Hepatocyte (in vitro differentiated cells): ENCODE results near the gene HBA1. TPM values are rescaled to one million over a fixed set of nuclear protein-coding genes. Genes with fewer than 3 reads are reported as not detected.
A peak's percentile ranks its signal among the peaks of the same experiment; 100 is the strongest.

Source experiments
- DNase-seq: peaks from one replicate; pipeline ENCODE4 v3.0.0-alpha.2; 2016; ENCODE audit warnings: low spot score
- H2AFZ ChIP-seq: fragments of 200-600 bp; sonication (generic); 2 replicates; pipeline ENCODE4 v1.6.0; 2016; ENCODE audit warnings: antibody characterized with exemption, mild to moderate bottlenecking
- H3K27ac ChIP-seq: fragments of 200-600 bp; sonication (generic); 2 replicates; pipeline ENCODE4 v1.5.1; 2016; ENCODE audit warnings: mild to moderate bottlenecking
- H3K27me3 ChIP-seq: fragments of 200-600 bp; sonication (generic); 2 replicates; pipeline ENCODE4 v1.6.1; 2016
- H3K36me3 ChIP-seq: fragments of 200-600 bp; sonication (generic); replicated peaks from 2 replicates; pipeline ENCODE4 v1.5.1; 2016; ENCODE audit warnings: low read depth; ENCODE audit not compliant: insufficient read depth
- H3K4me1 ChIP-seq: fragments of 200-600 bp; sonication (generic); 2 replicates; pipeline ENCODE4 v1.5.1; 2016; ENCODE audit warnings: mild to moderate bottlenecking, moderate library complexity; ENCODE audit not compliant: insufficient read depth
- H3K4me2 ChIP-seq: fragments of 200-600 bp; sonication (generic); 2 replicates; pipeline ENCODE4 v1.6.0; 2016
- H3K4me3 ChIP-seq: fragments of 200-600 bp; sonication (generic); 2 replicates; pipeline ENCODE4 v1.5.1; 2016; ENCODE audit warnings: mild to moderate bottlenecking
- H3K79me2 ChIP-seq: fragments of 200-600 bp; sonication (generic); 2 replicates; pipeline ENCODE4 v1.6.0; 2017; ENCODE audit warnings: mild to moderate bottlenecking
- H3K9me2 ChIP-seq: fragments of 200-600 bp; sonication (generic); replicated peaks from 2 replicates; pipeline ENCODE4 v1.6.0; 2017; ENCODE audit warnings: mild to moderate bottlenecking; ENCODE audit not compliant: insufficient read depth
- H3K9me3 ChIP-seq: fragments of 200-600 bp; sonication (generic); 2 replicates; pipeline ENCODE4 v1.5.1; 2016; ENCODE audit warnings: low read depth, mild to moderate bottlenecking
- H4K20me1 ChIP-seq: fragments of 200-600 bp; sonication (generic); 2 replicates; pipeline ENCODE4 v1.6.0; 2016; ENCODE audit warnings: mild to moderate bottlenecking; ENCODE audit not compliant: insufficient read depth, poor library complexity, severe bottlenecking
- EZH2 ChIP-seq: fragments of 200-600 bp; sonication (generic); IDR thresholded peaks from 2 replicates; pipeline ENCODE4 v1.6.1; 2016; ENCODE audit warnings: antibody characterized with exemption, mild to moderate bottlenecking, borderline replicate concordance
- EZH2phosphoT487 ChIP-seq: fragments of 200-600 bp; sonication (generic); IDR thresholded peaks from one replicate; pipeline ENCODE4 v1.6.1; 2018; ENCODE audit warnings: antibody characterized with exemption, mild to moderate bottlenecking, low read depth, moderate library complexity; ENCODE audit not compliant: unreplicated experiment, severe bottlenecking
- WGBS: methylation state at CpG from one replicate; pipeline ENCODE4 v1.1.6; 2016; ENCODE audit warnings: low lambda C conversion rate; ENCODE audit errors: missing lambda C conversion rate; 5-methylcytosine and 5-hydroxymethylcytosine counted together
- polyA plus RNA-seq: library from polyadenylated mRNA; unstranded; fragments of >200 nt; fragmentation: Nextera tagmentation; extraction: Ambion mirVana; gene quantifications from 2 replicates; pipeline ENCODE4 v1.2.1, GENCODE V29; 2016
- total RNA-seq: library from RNA; depleted of rRNA; stranded (reverse); fragments of >200 nt; gene quantifications from 2 replicates; pipeline ENCODE4 v1.2.3, GENCODE V29; 2014
- TF ChIP-seq, protein P1 (sequence below): fragments of 200-600 bp; sonication (generic); IDR thresholded peaks from 2 replicates; pipeline ENCODE4 v1.5.1; 2016; ENCODE audit warnings: antibody characterized with exemption, mild to moderate bottlenecking; ENCODE audit not compliant: poor library complexity

Gene HBA1
- total and polyA plus RNA-seq, 2 experiments from 2014 or later: not detected

DNA sequence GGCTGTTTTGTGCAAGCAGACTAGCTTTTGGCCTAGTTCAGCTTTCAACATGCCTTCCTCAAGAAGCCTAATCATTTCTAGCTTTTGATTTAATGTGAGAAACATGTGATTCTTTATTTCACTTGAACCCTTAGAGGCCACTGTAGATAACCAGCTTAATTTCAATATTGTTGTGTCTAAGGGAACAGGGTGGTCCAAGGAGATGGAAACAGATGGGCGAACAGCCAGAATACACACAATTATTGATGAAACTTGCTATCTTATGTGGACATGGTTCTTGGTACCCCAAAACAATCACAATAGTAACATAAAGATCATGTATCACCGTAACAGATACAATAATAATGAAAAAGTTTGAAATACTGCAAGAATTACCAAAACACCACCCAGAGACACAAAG is 42.8 kb upstream of the HBA1 start:
- Histone ChIP-seq H3K27me3 (no peaks in the 10 kb centered on the region), H3K27ac (no peak overlapping the region), H3K4me1 (no peaks in the 10 kb centered on the region), H3K36me3 (no peaks in the 10 kb centered on the region), H3K79me2 (peaks cover 48% of the 10 kb centered on the region), H3K9me2 (no peaks in the 10 kb centered on the region), H3K4me3 (no peak overlapping the region), H4K20me1 (no peaks in the 10 kb centered on the region), H2AFZ (no peak overlapping the region), H3K4me2 (no peak overlapping the region), H3K9me3 (no peaks in the 10 kb centered on the region)
- no peak for DNase-seq
- TF ChIP-seq EZH2: no peak
- no peak for TF ChIP-seq EZH2phosphoT487
- TF ChIP-seq, protein P1, sequence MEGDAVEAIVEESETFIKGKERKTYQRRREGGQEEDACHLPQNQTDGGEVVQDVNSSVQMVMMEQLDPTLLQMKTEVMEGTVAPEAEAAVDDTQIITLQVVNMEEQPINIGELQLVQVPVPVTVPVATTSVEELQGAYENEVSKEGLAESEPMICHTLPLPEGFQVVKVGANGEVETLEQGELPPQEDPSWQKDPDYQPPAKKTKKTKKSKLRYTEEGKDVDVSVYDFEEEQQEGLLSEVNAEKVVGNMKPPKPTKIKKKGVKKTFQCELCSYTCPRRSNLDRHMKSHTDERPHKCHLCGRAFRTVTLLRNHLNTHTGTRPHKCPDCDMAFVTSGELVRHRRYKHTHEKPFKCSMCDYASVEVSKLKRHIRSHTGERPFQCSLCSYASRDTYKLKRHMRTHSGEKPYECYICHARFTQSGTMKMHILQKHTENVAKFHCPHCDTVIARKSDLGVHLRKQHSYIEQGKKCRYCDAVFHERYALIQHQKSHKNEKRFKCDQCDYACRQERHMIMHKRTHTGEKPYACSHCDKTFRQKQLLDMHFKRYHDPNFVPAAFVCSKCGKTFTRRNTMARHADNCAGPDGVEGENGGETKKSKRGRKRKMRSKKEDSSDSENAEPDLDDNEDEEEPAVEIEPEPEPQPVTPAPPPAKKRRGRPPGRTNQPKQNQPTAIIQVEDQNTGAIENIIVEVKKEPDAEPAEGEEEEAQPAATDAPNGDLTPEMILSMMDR: no peak
- 99% methylated on average over 2 of the region's 2 CpGs for WGBS

DNA sequence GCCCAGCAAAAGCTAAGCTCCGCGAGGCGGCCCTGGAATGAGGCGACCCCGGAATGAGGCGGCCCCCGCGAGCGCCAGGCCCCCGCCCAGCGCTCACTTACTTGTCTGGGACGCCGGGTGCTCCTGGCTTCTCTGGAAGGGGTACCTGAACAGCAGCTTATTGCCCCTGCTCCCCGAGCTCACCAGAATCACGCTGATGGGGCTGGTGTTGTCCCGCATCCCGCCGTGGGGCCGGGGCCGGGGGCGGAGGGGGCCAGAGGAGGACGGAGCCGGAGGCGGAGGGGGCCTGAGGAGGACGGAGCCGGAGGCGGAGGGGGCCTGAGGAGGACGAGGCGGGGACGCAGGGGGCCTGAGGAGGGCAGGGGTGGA is 38.4 kb upstream of the HBA1 start:
- Histone ChIP-seq H3K4me1 (no peaks in the 10 kb centered on the region), H3K36me3 (no peaks in the 10 kb centered on the region), H2AFZ (peak overlapping the region; percentile 96), H4K20me1 (no peaks in the 10 kb centered on the region), H3K27ac (peak overlapping the region; percentile 96), H3K9me3 (no peaks in the 10 kb centered on the region), H3K27me3 (no peaks in the 10 kb centered on the region), H3K4me3 (peak overlapping the region; percentile 89), H3K79me2 (peaks cover 34% of the 10 kb centered on the region), H3K4me2 (peak overlapping the region; percentile 96), H3K9me2 (no peaks in the 10 kb centered on the region)
- whole genome bisulfite sequencing: 1% methylated on average over 22 of the region's 30 CpGs
- DNase-seq: peak; percentile 32
- TF ChIP-seq EZH2phosphoT487: no peak

DNA sequence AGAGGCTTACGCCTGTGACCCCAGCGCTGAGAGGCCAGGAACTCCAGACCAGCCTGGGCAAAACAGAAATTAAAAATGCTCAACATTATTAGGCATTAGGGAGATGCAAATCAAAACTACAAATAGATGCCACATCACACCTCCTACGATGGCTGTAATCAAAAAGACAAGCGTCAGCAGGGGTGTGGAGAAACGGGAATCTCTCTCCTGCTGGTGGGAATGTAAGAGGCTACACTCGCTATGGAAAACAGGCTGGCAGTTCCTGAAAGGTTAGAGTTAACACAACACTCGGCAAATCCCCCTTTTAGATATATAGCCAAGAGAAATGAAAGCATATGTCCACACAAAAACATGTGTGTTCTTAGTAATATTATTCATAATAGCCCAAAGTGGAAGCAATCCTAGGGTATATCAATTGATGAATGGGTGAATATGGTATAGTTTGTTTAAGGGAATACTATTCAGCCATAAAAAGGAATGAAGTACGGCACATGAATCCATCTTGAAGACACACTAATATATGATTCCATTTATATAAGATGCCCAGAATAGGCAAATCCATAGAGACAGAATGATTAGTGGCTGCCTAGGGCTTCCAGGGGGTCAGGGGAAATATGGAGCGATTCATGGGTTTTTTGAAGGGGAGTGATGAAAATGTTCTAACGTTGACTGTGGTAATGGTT is 36.2 kb upstream of the HBA1 start:
- Histone ChIP-seq H3K9me3 (no peaks in the 10 kb centered on the region), H3K4me1 (no peaks in the 10 kb centered on the region), H3K4me2 (no peak overlapping the region), H3K79me2 (peaks cover 24% of the 10 kb centered on the region), H3K9me2 (no peaks in the 10 kb centered on the region), H3K4me3 (no peak overlapping the region), H3K36me3 (no peaks in the 10 kb centered on the region), H4K20me1 (no peaks in the 10 kb centered on the region), H2AFZ (no peak overlapping the region), H3K27ac (no peak overlapping the region), H3K27me3 (no peaks in the 10 kb centered on the region)
- DNase-seq: no peak
- TF ChIP-seq, protein P1: no peak
- TF ChIP-seq EZH2phosphoT487 (no peak), EZH2 (no peak)
- 71% methylated on average over 10 of the region's 10 CpGs for WGBS

DNA sequence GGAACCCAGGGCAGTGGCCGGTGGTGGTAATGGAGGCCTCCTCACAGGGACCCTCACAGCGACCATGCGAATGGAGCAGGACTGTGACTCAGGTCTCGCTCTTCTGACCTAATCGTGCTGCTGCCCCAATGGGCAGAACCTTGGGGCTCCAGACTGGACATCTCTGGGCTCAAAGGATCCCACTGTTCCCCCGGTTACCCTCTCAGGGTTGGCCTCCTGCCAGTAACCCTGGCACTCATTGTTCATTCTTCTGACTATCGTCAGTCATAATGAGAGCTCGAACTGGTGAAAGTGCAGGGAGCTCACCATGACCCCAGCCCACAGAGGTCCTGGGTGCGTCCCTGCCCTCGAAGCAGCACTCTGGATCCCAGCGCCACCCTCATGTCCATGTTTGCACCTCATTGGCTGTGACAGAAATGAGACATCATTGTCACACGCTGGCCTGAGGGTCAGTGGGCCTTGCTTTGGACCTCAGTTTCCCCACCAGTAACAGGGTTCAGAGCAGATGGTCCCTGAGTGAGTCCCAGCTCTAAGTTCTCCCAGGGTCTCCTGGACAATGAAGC is 34.0 kb upstream of the HBA1 start:
- no peaks in the 10 kb centered on the region for H3K27me3 ChIP-seq

More for the DNA sequence above, 34.0 kb upstream of the HBA1 start:
- Histone ChIP-seq H3K4me1 (no peaks in the 10 kb centered on the region), H3K4me2 (no peak overlapping the region), H4K20me1 (no peaks in the 10 kb centered on the region), H3K79me2 (peaks cover 5% of the 10 kb centered on the region), H3K4me3 (no peak overlapping the region), H3K9me3 (no peaks in the 10 kb centered on the region), H2AFZ (no peak overlapping the region), H3K9me2 (no peaks in the 10 kb centered on the region), H3K36me3 (no peaks in the 10 kb centered on the region), H3K27ac (no peak overlapping the region)
- DNase-seq: no peak
- TF ChIP-seq EZH2phosphoT487 (no peak), EZH2 (no peak)
- TF ChIP-seq, protein P1: no peak
- 91% methylated on average over 12 of the region's 12 CpGs for WGBS
